ENCODE data around the gene KLRD1. TPM values are rescaled to one million over a fixed set of nuclear protein-coding genes. Genes with fewer than 3 reads are reported as not detected.

KLRD1 gene
- total RNA-seq, 2 donors from 2014 or later, result 0.59 to 2.2 TPM

- H3K4me1 ChIP-seq (ENCODE audit: control insufficient read depth, insufficient read depth, low read length), result no peaks in the 10 kb centered on the region
- Mint-ChIP-seq H3K36me3 (ENCODE audit: low read depth) (peaks cover 2% of the 10 kb centered on the region), H3K27ac (no peak overlapping the region), H3K4me3 (no peak overlapping the region), H3K4me1 (no peaks in the 10 kb centered on the region), H3K27me3 (ENCODE audit: insufficient read depth) (no peaks in the 10 kb centered on the region), H3K9me3 (peaks cover 24% of the 10 kb centered on the region)
- H3K9me3 ChIP-seq (ENCODE audit: control insufficient read depth, low read length), result peaks cover 14% of the 10 kb centered on the region
- H3K36me3 ChIP-seq (ENCODE audit: control insufficient read depth, insufficient read depth, low read length), result no peaks in the 10 kb centered on the region
- H3K4me3 ChIP-seq (ENCODE audit: low read length), result no peak overlapping the region
- TF ChIP-seq CTCF (conservative IDR thresholded peaks at IDR 0.05), result no peak
- 97 to 100% methylated on average over 4 to 5 of the region's 5 CpGs for WGBS, 2 experiments (ENCODE audit: insufficient coverage in 1 of 2, insufficient read length in 1 of 2)
- no peak for DNase-seq
- no peak overlapping the region for H3K9ac ChIP-seq (ENCODE audit: extremely low read depth, low read length, poor library complexity, severe bottlenecking)
- H3K27me3 ChIP-seq (ENCODE audit: control insufficient read depth, insufficient read depth, low read length, poor library complexity, severe bottlenecking), result no peaks in the 10 kb centered on the region
- H3K27ac ChIP-seq (ENCODE audit: low read depth, low read length), result no peak overlapping the region
These were observed 2.3 kb upstream of the KLRD1 start for GRCh38 chr12:10305411-10305810.

GRCh38 chr12:10310926-10311720, 3.5 kb downstream of the KLRD1 start:
- Histone ChIP-seq H3K4me3 (ENCODE audit: low read length) (no peak overlapping the region), H3K27me3 (ENCODE audit: control insufficient read depth, insufficient read depth, low read length, poor library complexity, severe bottlenecking) (no peaks in the 10 kb centered on the region), H3K9me3 (ENCODE audit: control insufficient read depth, low read length) (no peaks in the 10 kb centered on the region), H3K4me1 (ENCODE audit: control insufficient read depth, insufficient read depth, low read length) (no peaks in the 10 kb centered on the region), H3K36me3 (ENCODE audit: control insufficient read depth, insufficient read depth, low read length) (no peaks in the 10 kb centered on the region), H3K27ac (ENCODE audit: low read depth, low read length) (no peak overlapping the region), H3K9ac (ENCODE audit: extremely low read depth, low read length, poor library complexity, severe bottlenecking) (no peak overlapping the region)
- H3K9me3 Mint-ChIP-seq, result peaks cover 2% of the 10 kb centered on the region
- no peak for DNase-seq
- H3K27me3 Mint-ChIP-seq (ENCODE audit: insufficient read depth), result no peaks in the 10 kb centered on the region
- no peak overlapping the region for H3K4me3 Mint-ChIP-seq
- H3K27ac Mint-ChIP-seq, result no peak overlapping the region
- H3K4me1 Mint-ChIP-seq, result no peaks in the 10 kb centered on the region
- 92 to 100% methylated on average over 1 to 3 of the region's 4 CpGs for WGBS, 2 experiments (ENCODE audit: insufficient coverage in 1 of 2, insufficient read length in 1 of 2)
- no peak for TF ChIP-seq CTCF (conservative IDR thresholded peaks at IDR 0.05)
- H3K36me3 Mint-ChIP-seq (ENCODE audit: low read depth), result no peaks in the 10 kb centered on the region

GRCh38 chr12:10319388-10319787, 11.7 kb downstream of the KLRD1 start:
- H3K27me3 ChIP-seq (ENCODE audit: control insufficient read depth, insufficient read depth, low read length, poor library complexity, severe bottlenecking), result no peaks in the 10 kb centered on the region
- no peak overlapping the region for H3K4me3 ChIP-seq (ENCODE audit: low read length)
- H3K27me3 Mint-ChIP-seq (ENCODE audit: insufficient read depth), result no peaks in the 10 kb centered on the region
- H3K9me3 ChIP-seq (ENCODE audit: control insufficient read depth, low read length), result no peaks in the 10 kb centered on the region
- H3K27ac ChIP-seq (ENCODE audit: low read depth, low read length), result no peak overlapping the region
- no peak for DNase-seq
- H3K27ac Mint-ChIP-seq, result no peak overlapping the region
- H3K36me3 ChIP-seq (ENCODE audit: control insufficient read depth, insufficient read depth, low read length), result no peaks in the 10 kb centered on the region
- no peak for TF ChIP-seq CTCF (conservative IDR thresholded peaks at IDR 0.05)
- H3K36me3 Mint-ChIP-seq (ENCODE audit: low read depth), result no peaks in the 10 kb centered on the region
- peaks cover 4% of the 10 kb centered on the region for H3K9me3 Mint-ChIP-seq
- 96 to 100% methylated on average over 1 to 2 of the region's 2 CpGs for WGBS, 2 experiments (ENCODE audit: insufficient coverage in 1 of 2, insufficient read length in 1 of 2)
- H3K4me1 Mint-ChIP-seq, result no peaks in the 10 kb centered on the region
- H3K4me3 Mint-ChIP-seq, result no peak overlapping the region
- H3K4me1 ChIP-seq (ENCODE audit: control insufficient read depth, insufficient read depth, low read length), result no peaks in the 10 kb centered on the region
- H3K9ac ChIP-seq (ENCODE audit: extremely low read depth, low read length, poor library complexity, severe bottlenecking), result no peak overlapping the region
